Liver (tissue), 3 donors: ENCODE measurements around the gene RD3L.

ENCODE experiments used
- CTCF ChIP-seq: fragments of 150-350 bp; IDR thresholded peaks from 2 replicates; pipeline ENCODE4 v1.5.1; 2017; ENCODE audit warnings: improper control_type of control experiment, low read depth, low read length; ENCODE audit not compliant: missing input control
- JUND ChIP-seq, 2 donors: IDR thresholded peaks; 2 replicates each; pipeline ENCODE4 v1.6.1; 2016; ENCODE audit warnings: antibody characterized with exemption in 2 of 2
- RAD21 ChIP-seq, 2 donors: IDR thresholded peaks; 2 replicates each; pipeline ENCODE4 v1.6.1; 2016; ENCODE audit warnings: antibody characterized with exemption in 2 of 2, mild to moderate bottlenecking in 2 of 2
- RXRA ChIP-seq, 2 donors: IDR thresholded peaks; 2 replicates each; pipeline ENCODE4 v1.6.1; 2017 to 2018; ENCODE audit warnings: antibody characterized with exemption in 2 of 2, mild to moderate bottlenecking in 1 of 2
- donor health status: healthy.
- donor health status: healthy.

- TF ChIP-seq CTCF (no peak), JUND (IDR thresholded peaks at IDR 0.05) (no peak), RXRA (IDR thresholded peaks at IDR 0.05) (no peak), RAD21 (IDR thresholded peaks at IDR 0.05) (no peak)
Observed at GRCh38 chr14:103896578-103896977, 45.8 kb downstream of the RD3L start.
